ENCODE results near the gene TM9SF2. TPM values are rescaled to one million over a fixed set of nuclear protein-coding genes. Genes with fewer than 3 reads are reported as not detected.

TM9SF2 gene
- total and polyA plus RNA-seq, 9 donors: 57.7 to 122 (median 70.6) TPM

DNA sequence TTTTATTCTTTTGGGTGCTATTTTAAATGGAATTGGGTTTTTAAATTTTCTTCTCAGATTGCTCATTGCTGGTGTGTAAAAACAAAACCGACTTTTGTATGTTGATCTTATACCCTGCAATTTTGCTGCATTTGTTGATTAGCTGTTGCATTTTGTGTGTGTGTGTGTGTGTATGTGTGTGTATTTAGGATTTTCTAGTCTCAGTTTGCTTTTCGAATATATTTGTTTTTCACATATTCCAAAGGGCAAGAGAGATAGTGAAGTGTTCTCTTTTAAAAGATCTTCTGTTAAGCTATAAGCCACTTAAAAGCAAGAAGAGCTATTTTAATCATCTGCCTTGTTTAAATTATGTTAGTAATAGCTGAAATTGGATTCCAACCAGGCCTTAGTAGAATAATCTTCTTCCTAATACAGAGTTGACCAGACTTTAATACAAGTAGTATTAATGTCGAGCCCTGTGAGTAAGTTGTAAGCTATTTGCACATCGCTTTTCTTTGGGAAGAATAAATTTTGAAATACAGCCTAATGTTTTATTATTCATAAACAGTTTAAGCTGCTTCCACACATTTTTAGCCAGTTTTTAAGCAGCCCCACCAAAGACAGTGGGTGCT, 57.4 kb downstream of the TM9SF2 start:
- intact Hi-C loops (cut with DNase I): no loop called here
- TF ChIP-seq POLR2A (IDR thresholded peaks at IDR 0.05) (no peak), EP300 (IDR thresholded peaks at IDR 0.05) (no peak), CTCF (IDR thresholded peaks at IDR 0.05) (no peak)
- DNase-seq: no peak
- H3K9me3 ChIP-seq: no peaks in the 10 kb centered on the region
- no peaks in the 10 kb centered on the region for H3K4me1 ChIP-seq (ENCODE audit: insufficient read depth)
- no peaks in the 10 kb centered on the region for H3K27me3 ChIP-seq
- H3K27ac ChIP-seq: no peak overlapping the region
- 46 to 61% (median 48%) methylated on average over 4 of the region's 4 CpGs for WGBS, 3 donors
- H3K4me3 ChIP-seq: no peak overlapping the region
- no peaks in the 10 kb centered on the region for H3K36me3 ChIP-seq

- Histone ChIP-seq H3K36me3 (no peaks in the 10 kb centered on the region), H3K27ac (no peak overlapping the region), H3K4me3 (no peak overlapping the region), H3K9me3 (no peaks in the 10 kb centered on the region), H3K4me1 (ENCODE audit: insufficient read depth) (no peaks in the 10 kb centered on the region), H3K27me3 (no peaks in the 10 kb centered on the region)
- TF ChIP-seq CTCF (IDR thresholded peaks at IDR 0.05) (no peak), POLR2A (IDR thresholded peaks at IDR 0.05) (no peak), EP300 (IDR thresholded peaks at IDR 0.05) (no peak)
- 62 to 70% (median 63%) methylated on average over 2 of the region's 2 CpGs for WGBS, 3 donors
- intact Hi-C loops (cut with DNase I): no loop called here
- no peak for DNase-seq
Observed at GRCh38 chr13:99559560-99559959, 58.3 kb downstream of the TM9SF2 start.

- no peaks in the 10 kb centered on the region for H3K36me3 ChIP-seq
- no peaks in the 10 kb centered on the region for H3K27me3 ChIP-seq
- H3K4me3 ChIP-seq: no peak overlapping the region
Observed at GRCh38 chr13:99563404-99563803, 62.1 kb downstream of the TM9SF2 start.

GRCh38 chr13:99564386-99564785, 63.1 kb downstream of the TM9SF2 start:
- intact Hi-C loops (cut with DNase I): no loop called here
- Histone ChIP-seq H3K9me3 (no peaks in the 10 kb centered on the region), H3K4me1 (ENCODE audit: insufficient read depth) (no peaks in the 10 kb centered on the region), H3K36me3 (no peaks in the 10 kb centered on the region), H3K27me3 (no peaks in the 10 kb centered on the region), H3K4me3 (no peak overlapping the region), H3K27ac (no peak overlapping the region)
- no peak for DNase-seq
- TF ChIP-seq CTCF (IDR thresholded peaks at IDR 0.05): no peak
- no peak for TF ChIP-seq EP300 (IDR thresholded peaks at IDR 0.05)
- no peak for TF ChIP-seq POLR2A (IDR thresholded peaks at IDR 0.05)
- WGBS, 3 donors: 86 to 93% (median 91%) methylated on average over 2 of the region's 2 CpGs

More at GRCh38 chr13:99563404-99563803, 62.1 kb downstream of the TM9SF2 start:
- Histone ChIP-seq H3K9me3 (no peaks in the 10 kb centered on the region), H3K4me1 (ENCODE audit: insufficient read depth) (no peaks in the 10 kb centered on the region), H3K27ac (no peak overlapping the region)
- no peak for TF ChIP-seq EP300 (IDR thresholded peaks at IDR 0.05)
- no peak for TF ChIP-seq POLR2A (IDR thresholded peaks at IDR 0.05)
- TF ChIP-seq CTCF (IDR thresholded peaks at IDR 0.05): no peak
- DNase-seq: no peak
- intact Hi-C loops (cut with DNase I): no loop called here
